ENCODE measurements around the gene MON1B. TPM values are rescaled to one million over a fixed set of nuclear protein-coding genes. Genes with fewer than 3 reads are reported as not detected.

Gene MON1B
- total and polyA plus RNA-seq, 2 donors: 7.9 to 14.3 TPM

GRCh38 chr16:77193377-77193776 is 2.4 kb downstream of the MON1B start:
- Histone ChIP-seq H3K4me1 (ENCODE audit: control insufficient read depth in 2 of 2, insufficient read depth in 2 of 2, low read length in 2 of 2) (peaks cover 6 to 18% of the 10 kb centered on the region in 2 donors), H3K4me3 (ENCODE audit: low read length in 2 of 2) (no peak overlapping the region), H3K27ac (ENCODE audit: low read depth in 1 of 2, low read length in 1 of 2) (no peak overlapping the region), H3K27me3 (ENCODE audit: control insufficient read depth in 2 of 2, insufficient read depth in 1 of 2, low read length in 1 of 2) (no peaks in the 10 kb centered on the region), H3K36me3 (ENCODE audit: control insufficient read depth in 2 of 2, insufficient read depth in 2 of 2, low read length in 1 of 2) (peaks cover 45 to 50% of the 10 kb centered on the region in 2 donors), H3K9me3 (ENCODE audit: control insufficient read depth in 2 of 2, insufficient read depth in 1 of 2, low read length in 1 of 2) (peaks cover 0 to 3% of the 10 kb centered on the region in 2 donors)
- 99% methylated on average over 13 of the region's 13 CpGs for WGBS
- DNase-seq (ENCODE audit: low read depth in 6 of 9, low spot score in 9 of 9): no peak

- Histone ChIP-seq H3K4me3 (ENCODE audit: low read length in 2 of 2) (no peak overlapping the region), H3K4me1 (ENCODE audit: control insufficient read depth in 2 of 2, insufficient read depth in 2 of 2, low read length in 2 of 2) (peaks cover 6 to 18% of the 10 kb centered on the region in 2 donors), H3K27me3 (ENCODE audit: control insufficient read depth in 2 of 2, insufficient read depth in 1 of 2, low read length in 1 of 2) (no peaks in the 10 kb centered on the region), H3K27ac (ENCODE audit: low read depth in 1 of 2, low read length in 1 of 2) (no peak overlapping the region), H3K9me3 (ENCODE audit: control insufficient read depth in 2 of 2, insufficient read depth in 1 of 2, low read length in 1 of 2) (peaks cover 0 to 3% of the 10 kb centered on the region in 2 donors), H3K36me3 (ENCODE audit: control insufficient read depth in 2 of 2, insufficient read depth in 2 of 2, low read length in 1 of 2) (peaks cover 56 to 60% of the 10 kb centered on the region in 2 donors)
- WGBS: 98% methylated on average over 48 of the region's 48 CpGs
- no peak for DNase-seq (ENCODE audit: low read depth in 6 of 9, low spot score in 9 of 9)
Measured at GRCh38 chr16:77194295-77195231, 3.6 kb downstream of the MON1B start.

- no peak overlapping the region for H3K4me3 ChIP-seq (ENCODE audit: low read length in 2 of 2)
- no peaks in the 10 kb centered on the region for H3K27me3 ChIP-seq (ENCODE audit: control insufficient read depth in 2 of 2, insufficient read depth in 1 of 2, low read length in 1 of 2)
- WGBS: 98% methylated on average over 8 of the region's 8 CpGs
- H3K27ac ChIP-seq (ENCODE audit: low read depth in 1 of 2, low read length in 1 of 2): no peak overlapping the region
- peaks cover 58 to 64% of the 10 kb centered on the region in 2 donors for H3K36me3 ChIP-seq (ENCODE audit: control insufficient read depth in 2 of 2, insufficient read depth in 2 of 2, low read length in 1 of 2)
- no peak for DNase-seq (ENCODE audit: low read depth in 6 of 9, low spot score in 9 of 9)
- peaks cover 0 to 3% of the 10 kb centered on the region in 2 donors for H3K9me3 ChIP-seq (ENCODE audit: control insufficient read depth in 2 of 2, insufficient read depth in 1 of 2, low read length in 1 of 2)
- H3K4me1 ChIP-seq (ENCODE audit: control insufficient read depth in 2 of 2, insufficient read depth in 2 of 2, low read length in 2 of 2): peaks cover 6 to 18% of the 10 kb centered on the region in 2 donors
Measured at GRCh38 chr16:77195411-77195810, 4.4 kb downstream of the MON1B start.

GRCh38 chr16:77197747-77198146 is 6.8 kb downstream of the MON1B start:
- peaks cover 63% of the 10 kb centered on the region in 2 donors for H3K36me3 ChIP-seq (ENCODE audit: control insufficient read depth in 2 of 2, insufficient read depth in 2 of 2, low read length in 1 of 2)
- no peak for DNase-seq (ENCODE audit: low read depth in 6 of 9, low spot score in 9 of 9)
- H3K4me1 ChIP-seq (ENCODE audit: control insufficient read depth in 2 of 2, insufficient read depth in 2 of 2, low read length in 2 of 2): peaks cover 0 to 4% of the 10 kb centered on the region in 2 donors
- no peaks in the 10 kb centered on the region for H3K27me3 ChIP-seq (ENCODE audit: control insufficient read depth in 2 of 2, insufficient read depth in 1 of 2, low read length in 1 of 2)
- 100% methylated on average over 2 of the region's 2 CpGs for WGBS
- H3K4me3 ChIP-seq (ENCODE audit: low read length in 2 of 2): no peak overlapping the region
- H3K27ac ChIP-seq (ENCODE audit: low read depth in 1 of 2, low read length in 1 of 2): no peak overlapping the region
- no peaks in the 10 kb centered on the region for H3K9me3 ChIP-seq (ENCODE audit: control insufficient read depth in 2 of 2, insufficient read depth in 1 of 2, low read length in 1 of 2)

GRCh38 chr16:77199211-77199610 is 8.2 kb downstream of the MON1B start, which contains the start of gene SYCE1L:
Gene SYCE1L (plus strand): TSS chr16:77199408. CDS start chr16:77199452, 44 bp downstream.
- no peak within 1 kb of the TSS for H3K4me3 ChIP-seq (ENCODE audit: low read length in 2 of 2)
- WGBS: 93% methylated on average over 18 of the region's 18 CpGs
- H3K36me3 ChIP-seq (ENCODE audit: control insufficient read depth in 2 of 2, insufficient read depth in 2 of 2, low read length in 1 of 2): peaks cover 49 to 52% of the 10 kb centered on the region in 2 donors

GRCh38 chr16:77206533-77206932 is 15.5 kb downstream of the MON1B start:
- H3K9me3 ChIP-seq (ENCODE audit: control insufficient read depth in 2 of 2, insufficient read depth in 1 of 2, low read length in 1 of 2): peaks cover 0 to 5% of the 10 kb centered on the region in 2 donors
- DNase-seq (ENCODE audit: low read depth in 6 of 9, low spot score in 9 of 9): no peak
- WGBS: 100% methylated on average over 2 of the region's 2 CpGs
- H3K4me3 ChIP-seq (ENCODE audit: low read length in 2 of 2): no peak overlapping the region
- no peak overlapping the region for H3K27ac ChIP-seq (ENCODE audit: low read depth in 1 of 2, low read length in 1 of 2)
- peaks cover 0 to 1% of the 10 kb centered on the region in 2 donors for H3K4me1 ChIP-seq (ENCODE audit: control insufficient read depth in 2 of 2, insufficient read depth in 2 of 2, low read length in 2 of 2)
- H3K27me3 ChIP-seq (ENCODE audit: control insufficient read depth in 2 of 2, insufficient read depth in 1 of 2, low read length in 1 of 2): no peaks in the 10 kb centered on the region
- H3K36me3 ChIP-seq (ENCODE audit: control insufficient read depth in 2 of 2, insufficient read depth in 2 of 2, low read length in 1 of 2): peaks cover 0 to under 1% of the 10 kb centered on the region in 2 donors

More at GRCh38 chr16:77199211-77199610, 8.2 kb downstream of the MON1B start, which contains the start of gene SYCE1L:
- Histone ChIP-seq H3K4me1 (ENCODE audit: control insufficient read depth in 2 of 2, insufficient read depth in 2 of 2, low read length in 2 of 2) (no peaks in the 10 kb centered on the region), H3K27ac (ENCODE audit: low read depth in 1 of 2, low read length in 1 of 2) (no peak within 1 kb of the TSS), H3K9me3 (ENCODE audit: control insufficient read depth in 2 of 2, insufficient read depth in 1 of 2, low read length in 1 of 2) (no peaks in the 10 kb centered on the region), H3K27me3 (ENCODE audit: control insufficient read depth in 2 of 2, insufficient read depth in 1 of 2, low read length in 1 of 2) (no peaks in the 10 kb centered on the region)
- no peak for DNase-seq (ENCODE audit: low read depth in 6 of 9, low spot score in 9 of 9)

GRCh38 chr16:77207030-77207429 is 16.0 kb downstream of the MON1B start:
- Histone ChIP-seq H3K4me1 (ENCODE audit: control insufficient read depth in 2 of 2, insufficient read depth in 2 of 2, low read length in 2 of 2) (peaks cover 0 to 6% of the 10 kb centered on the region in 2 donors), H3K36me3 (ENCODE audit: control insufficient read depth in 2 of 2, insufficient read depth in 2 of 2, low read length in 1 of 2) (no peaks in the 10 kb centered on the region), H3K9me3 (ENCODE audit: control insufficient read depth in 2 of 2, insufficient read depth in 1 of 2, low read length in 1 of 2) (peaks cover 0 to 9% of the 10 kb centered on the region in 2 donors), H3K27ac (ENCODE audit: low read depth in 1 of 2, low read length in 1 of 2) (no peak overlapping the region), H3K4me3 (ENCODE audit: low read length in 2 of 2) (no peak overlapping the region), H3K27me3 (ENCODE audit: control insufficient read depth in 2 of 2, insufficient read depth in 1 of 2, low read length in 1 of 2) (no peaks in the 10 kb centered on the region)
- 86% methylated on average over 5 of the region's 5 CpGs for WGBS
- no peak for DNase-seq (ENCODE audit: low read depth in 6 of 9, low spot score in 9 of 9)

GRCh38 chr16:77208382-77208781 is 17.4 kb downstream of the MON1B start:
- Histone ChIP-seq H3K9me3 (ENCODE audit: control insufficient read depth in 2 of 2, insufficient read depth in 1 of 2, low read length in 1 of 2) (peaks cover 0 to 9% of the 10 kb centered on the region in 2 donors), H3K4me1 (ENCODE audit: control insufficient read depth in 2 of 2, insufficient read depth in 2 of 2, low read length in 2 of 2) (peaks cover 0 to 9% of the 10 kb centered on the region in 2 donors), H3K27me3 (ENCODE audit: control insufficient read depth in 2 of 2, insufficient read depth in 1 of 2, low read length in 1 of 2) (no peaks in the 10 kb centered on the region), H3K4me3 (ENCODE audit: low read length in 2 of 2) (no peak overlapping the region), H3K36me3 (ENCODE audit: control insufficient read depth in 2 of 2, insufficient read depth in 2 of 2, low read length in 1 of 2) (no peaks in the 10 kb centered on the region), H3K27ac (ENCODE audit: low read depth in 1 of 2, low read length in 1 of 2) (no peak overlapping the region)
- over 99% methylated on average over 3 of the region's 3 CpGs for WGBS
- no peak for DNase-seq (ENCODE audit: low read depth in 6 of 9, low spot score in 9 of 9)
